ENCODE results near the gene AKR1B15.
"Not testable (repeated sequence)": the region's sequence is repeated elsewhere in the genome, so short reads cannot be mapped to it uniquely, and the experiment has no call there.

The AKR1B15 gene

GRCh38 chr7:134514106-134514505, 34.8 kb upstream of the AKR1B15 start:
- H3K4me3 ChIP-seq (ENCODE audit: insufficient read depth, low read depth, low read length, poor library complexity, severe bottlenecking), result no peak overlapping the region
- no peaks in the 10 kb centered on the region for H3K27me3 ChIP-seq (replicated peaks; ENCODE audit: control insufficient read depth, insufficient read depth, low read length, poor library complexity, severe bottlenecking)
- no peaks in the 10 kb centered on the region for H3K4me1 ChIP-seq (ENCODE audit: control insufficient read depth, insufficient read depth, low read length, poor library complexity, severe bottlenecking)
- no peaks in the 10 kb centered on the region for H3K36me3 ChIP-seq (ENCODE audit: control insufficient read depth, insufficient read depth, low read length)
- no peak overlapping the region for H3K27ac ChIP-seq (ENCODE audit: insufficient read depth, low read length, poor library complexity, severe bottlenecking)
- DNase-seq, result no peak
- no peaks in the 10 kb centered on the region for H3K9me3 ChIP-seq (ENCODE audit: control insufficient read depth, low read length)

GRCh38 chr7:134514663-134515062, 34.2 kb upstream of the AKR1B15 start:
- H3K27ac ChIP-seq (ENCODE audit: insufficient read depth, low read length, poor library complexity, severe bottlenecking), result no peak overlapping the region
- H3K27me3 ChIP-seq (replicated peaks; ENCODE audit: control insufficient read depth, insufficient read depth, low read length, poor library complexity, severe bottlenecking), result no peaks in the 10 kb centered on the region
- peak in 1 of 3 donors; percentile 2 for DNase-seq
- H3K36me3 ChIP-seq (ENCODE audit: control insufficient read depth, insufficient read depth, low read length), result no peaks in the 10 kb centered on the region
- no peaks in the 10 kb centered on the region for H3K9me3 ChIP-seq (ENCODE audit: control insufficient read depth, low read length)
- H3K4me1 ChIP-seq (ENCODE audit: control insufficient read depth, insufficient read depth, low read length, poor library complexity, severe bottlenecking), result no peaks in the 10 kb centered on the region
- H3K4me3 ChIP-seq (ENCODE audit: insufficient read depth, low read depth, low read length, poor library complexity, severe bottlenecking), result no peak overlapping the region

GRCh38 chr7:134515569-134516468, 33.1 kb upstream of the AKR1B15 start:
- Histone ChIP-seq H3K27ac (ENCODE audit: insufficient read depth, low read length, poor library complexity, severe bottlenecking) (no peak overlapping the region), H3K4me3 (ENCODE audit: insufficient read depth, low read depth, low read length, poor library complexity, severe bottlenecking) (no peak overlapping the region)

GRCh38 chr7:134520130-134520529, 28.8 kb upstream of the AKR1B15 start:
- no peak overlapping the region for H3K4me3 ChIP-seq (ENCODE audit: insufficient read depth, low read depth, low read length, poor library complexity, severe bottlenecking)
- no peak overlapping the region for H3K27ac ChIP-seq (ENCODE audit: insufficient read depth, low read length, poor library complexity, severe bottlenecking)
- H3K27me3 ChIP-seq (replicated peaks; ENCODE audit: control insufficient read depth, insufficient read depth, low read length, poor library complexity, severe bottlenecking), result no peaks in the 10 kb centered on the region
- H3K36me3 ChIP-seq (ENCODE audit: control insufficient read depth, insufficient read depth, low read length), result no peaks in the 10 kb centered on the region
- no peaks in the 10 kb centered on the region for H3K4me1 ChIP-seq (ENCODE audit: control insufficient read depth, insufficient read depth, low read length, poor library complexity, severe bottlenecking)
- H3K9me3 ChIP-seq (ENCODE audit: control insufficient read depth, low read length), result no peaks in the 10 kb centered on the region
- no peak for DNase-seq

More at GRCh38 chr7:134515569-134516468, 33.1 kb upstream of the AKR1B15 start:
- H3K27me3 ChIP-seq (replicated peaks; ENCODE audit: control insufficient read depth, insufficient read depth, low read length, poor library complexity, severe bottlenecking), result no peaks in the 10 kb centered on the region
- no peaks in the 10 kb centered on the region for H3K36me3 ChIP-seq (ENCODE audit: control insufficient read depth, insufficient read depth, low read length)
- no peaks in the 10 kb centered on the region for H3K9me3 ChIP-seq (ENCODE audit: control insufficient read depth, low read length)
- no peaks in the 10 kb centered on the region for H3K4me1 ChIP-seq (ENCODE audit: control insufficient read depth, insufficient read depth, low read length, poor library complexity, severe bottlenecking)
- DNase-seq, result no peak

- H3K36me3 ChIP-seq (ENCODE audit: control insufficient read depth, insufficient read depth, low read length), result no peaks in the 10 kb centered on the region
- no peaks in the 10 kb centered on the region for H3K4me1 ChIP-seq (ENCODE audit: control insufficient read depth, insufficient read depth, low read length, poor library complexity, severe bottlenecking)
- H3K27ac ChIP-seq (ENCODE audit: insufficient read depth, low read length, poor library complexity, severe bottlenecking), result no peak overlapping the region
- no peak overlapping the region for H3K4me3 ChIP-seq (ENCODE audit: insufficient read depth, low read depth, low read length, poor library complexity, severe bottlenecking)
- no peak for DNase-seq
- no peaks in the 10 kb centered on the region for H3K27me3 ChIP-seq (replicated peaks; ENCODE audit: control insufficient read depth, insufficient read depth, low read length, poor library complexity, severe bottlenecking)
- no peaks in the 10 kb centered on the region for H3K9me3 ChIP-seq (ENCODE audit: control insufficient read depth, low read length)
Measured at GRCh38 chr7:134522601-134523000, 26.3 kb upstream of the AKR1B15 start.

- H3K9me3 ChIP-seq (ENCODE audit: control insufficient read depth, low read length); H3K36me3 ChIP-seq (ENCODE audit: control insufficient read depth, insufficient read depth, low read length): not testable (repeated sequence)
Measured at GRCh38 chr7:134525449-134525848, 23.5 kb upstream of the AKR1B15 start.

GRCh38 chr7:134526552-134527248, 22.2 kb upstream of the AKR1B15 start:
- not testable (repeated sequence) for H3K4me1 ChIP-seq (ENCODE audit: control insufficient read depth, insufficient read depth, low read length, poor library complexity, severe bottlenecking); H3K27ac ChIP-seq (ENCODE audit: insufficient read depth, low read length, poor library complexity, severe bottlenecking); H3K4me3 ChIP-seq (ENCODE audit: insufficient read depth, low read depth, low read length, poor library complexity, severe bottlenecking); H3K36me3 ChIP-seq (ENCODE audit: control insufficient read depth, insufficient read depth, low read length); H3K27me3 ChIP-seq (replicated peaks; ENCODE audit: control insufficient read depth, insufficient read depth, low read length, poor library complexity, severe bottlenecking); H3K9me3 ChIP-seq (ENCODE audit: control insufficient read depth, low read length); DNase-seq

More at GRCh38 chr7:134525449-134525848, 23.5 kb upstream of the AKR1B15 start:
- not testable (repeated sequence) for H3K27me3 ChIP-seq (replicated peaks; ENCODE audit: control insufficient read depth, insufficient read depth, low read length, poor library complexity, severe bottlenecking); H3K4me3 ChIP-seq (ENCODE audit: insufficient read depth, low read depth, low read length, poor library complexity, severe bottlenecking); H3K27ac ChIP-seq (ENCODE audit: insufficient read depth, low read length, poor library complexity, severe bottlenecking); DNase-seq; H3K4me1 ChIP-seq (ENCODE audit: control insufficient read depth, insufficient read depth, low read length, poor library complexity, severe bottlenecking)

- Histone ChIP-seq H3K36me3 (ENCODE audit: control insufficient read depth, insufficient read depth, low read length) (no peaks in the 10 kb centered on the region), H3K4me1 (ENCODE audit: control insufficient read depth, insufficient read depth, low read length, poor library complexity, severe bottlenecking) (no peaks in the 10 kb centered on the region), H3K27ac (ENCODE audit: insufficient read depth, low read length, poor library complexity, severe bottlenecking) (no peak overlapping the region), H3K27me3 (replicated peaks; ENCODE audit: control insufficient read depth, insufficient read depth, low read length, poor library complexity, severe bottlenecking) (no peaks in the 10 kb centered on the region), H3K9me3 (ENCODE audit: control insufficient read depth, low read length) (no peaks in the 10 kb centered on the region), H3K4me3 (ENCODE audit: insufficient read depth, low read depth, low read length, poor library complexity, severe bottlenecking) (no peak overlapping the region)
- DNase-seq, result no peak
Measured at GRCh38 chr7:134527979-134528371, 20.9 kb upstream of the AKR1B15 start.

GRCh38 chr7:134528749-134529148, 20.2 kb upstream of the AKR1B15 start:
- no peaks in the 10 kb centered on the region for H3K36me3 ChIP-seq (ENCODE audit: control insufficient read depth, insufficient read depth, low read length)
- H3K27ac ChIP-seq (ENCODE audit: insufficient read depth, low read length, poor library complexity, severe bottlenecking), result no peak overlapping the region
- no peak for DNase-seq
- no peaks in the 10 kb centered on the region for H3K4me1 ChIP-seq (ENCODE audit: control insufficient read depth, insufficient read depth, low read length, poor library complexity, severe bottlenecking)
- no peak overlapping the region for H3K4me3 ChIP-seq (ENCODE audit: insufficient read depth, low read depth, low read length, poor library complexity, severe bottlenecking)
- no peaks in the 10 kb centered on the region for H3K27me3 ChIP-seq (replicated peaks; ENCODE audit: control insufficient read depth, insufficient read depth, low read length, poor library complexity, severe bottlenecking)
- H3K9me3 ChIP-seq (ENCODE audit: control insufficient read depth, low read length), result no peaks in the 10 kb centered on the region

- no peak for DNase-seq
- Histone ChIP-seq H3K4me3 (ENCODE audit: insufficient read depth, low read depth, low read length, poor library complexity, severe bottlenecking) (no peak overlapping the region), H3K9me3 (ENCODE audit: control insufficient read depth, low read length) (no peaks in the 10 kb centered on the region), H3K4me1 (ENCODE audit: control insufficient read depth, insufficient read depth, low read length, poor library complexity, severe bottlenecking) (no peaks in the 10 kb centered on the region), H3K27ac (ENCODE audit: insufficient read depth, low read length, poor library complexity, severe bottlenecking) (no peak overlapping the region), H3K36me3 (ENCODE audit: control insufficient read depth, insufficient read depth, low read length) (no peaks in the 10 kb centered on the region), H3K27me3 (replicated peaks; ENCODE audit: control insufficient read depth, insufficient read depth, low read length, poor library complexity, severe bottlenecking) (no peaks in the 10 kb centered on the region)
Measured at GRCh38 chr7:134530460-134530859, 18.4 kb upstream of the AKR1B15 start.
